ENCODE measurements around the gene DYRK1A.
A peak's percentile ranks its signal among the peaks of the same experiment; 100 is the strongest.
"Not testable (repeated sequence)": the region's sequence is repeated elsewhere in the genome, so short reads cannot be mapped to it uniquely, and the experiment has no call there.

The DYRK1A gene

DNA sequence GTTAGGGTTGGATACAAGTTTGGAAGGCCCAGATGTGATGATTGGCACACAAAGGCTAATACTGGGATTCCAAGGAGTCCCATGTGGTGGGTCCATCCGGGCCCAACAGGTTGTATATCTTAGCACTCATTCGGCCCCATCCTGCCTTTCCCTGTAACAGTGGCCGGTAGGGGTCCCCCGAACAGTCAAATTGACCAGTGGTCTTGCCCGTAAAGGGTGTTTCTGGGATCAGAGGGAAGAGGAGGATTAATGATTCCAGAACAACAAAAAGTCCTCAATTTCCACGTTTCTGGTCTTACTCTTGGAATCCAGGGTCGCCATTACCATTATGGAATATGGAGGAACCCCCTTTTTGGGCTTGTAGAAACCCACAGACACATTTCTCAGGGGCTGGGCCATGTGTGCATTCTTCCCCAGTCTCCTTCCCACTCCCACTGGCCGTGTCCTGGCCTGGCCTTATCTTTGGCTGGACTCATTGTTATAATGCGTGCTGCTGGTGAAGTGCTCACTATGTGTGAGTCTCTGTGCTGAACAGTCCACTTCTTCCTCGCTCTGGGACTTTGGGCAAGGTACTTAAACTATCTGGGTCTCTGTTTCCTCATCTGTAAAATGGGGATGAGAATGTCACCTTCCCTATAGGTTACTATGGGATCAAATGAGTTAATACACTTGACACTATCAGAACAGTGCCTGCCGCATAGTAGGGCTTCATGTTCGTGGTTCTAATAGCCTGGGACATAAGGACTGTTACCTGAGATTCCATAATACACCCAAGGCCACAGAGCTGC lies 161.8 kb downstream of the DYRK1A start:
- no peak for DNase-seq (ENCODE audit: low read depth)

DNA sequence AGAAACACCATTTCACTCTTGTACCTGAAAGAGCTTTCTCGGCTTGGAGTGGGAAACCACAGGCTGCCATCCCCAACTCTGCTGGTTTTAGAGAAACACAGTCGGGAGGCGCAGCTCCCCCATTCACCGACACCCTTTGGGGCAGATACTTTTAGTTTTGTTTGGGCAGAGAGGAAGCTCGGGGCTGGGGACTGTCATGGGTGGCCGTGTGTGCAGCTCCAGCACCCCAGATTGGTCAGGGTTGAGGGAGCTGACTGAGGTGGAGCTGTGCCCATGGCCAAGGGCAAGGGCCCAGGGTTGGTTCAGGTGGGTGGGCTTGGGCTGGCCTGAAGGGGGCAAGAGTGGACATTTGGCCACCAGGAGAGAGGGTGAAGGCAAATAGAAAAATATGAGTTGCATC lies 163.1 kb downstream of the DYRK1A start:
- DNase-seq (ENCODE audit: low read depth) = no peak

DNA sequence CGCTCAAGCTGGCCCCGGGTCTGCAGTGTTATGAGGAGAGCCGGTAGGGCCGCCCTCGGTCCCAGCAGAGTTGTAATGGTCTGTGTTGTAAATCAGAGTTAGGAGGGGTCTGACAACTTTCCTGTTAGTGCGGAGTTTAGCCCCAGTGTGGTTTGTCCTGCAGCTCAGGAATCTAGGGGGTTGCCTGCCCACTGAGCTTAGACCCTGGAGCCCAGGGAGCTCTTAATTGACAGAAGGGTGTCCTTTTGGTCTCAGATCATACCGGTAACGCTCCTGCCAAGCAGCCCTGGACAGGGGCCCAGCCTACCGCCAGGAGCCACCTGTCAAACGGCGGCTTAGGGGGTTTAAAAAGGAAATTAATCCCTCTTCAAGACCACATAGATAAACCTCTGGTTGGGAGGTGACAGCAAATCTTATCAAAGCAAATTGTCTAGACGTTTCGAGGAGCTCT lies 164.4 kb downstream of the DYRK1A start:
- no peak for DNase-seq (ENCODE audit: low read depth)

- DNase-seq (ENCODE audit: low read depth) = no peak
Observed at GRCh38 chr21:37531431-37531932, 164.9 kb downstream of the DYRK1A start.

DNA sequence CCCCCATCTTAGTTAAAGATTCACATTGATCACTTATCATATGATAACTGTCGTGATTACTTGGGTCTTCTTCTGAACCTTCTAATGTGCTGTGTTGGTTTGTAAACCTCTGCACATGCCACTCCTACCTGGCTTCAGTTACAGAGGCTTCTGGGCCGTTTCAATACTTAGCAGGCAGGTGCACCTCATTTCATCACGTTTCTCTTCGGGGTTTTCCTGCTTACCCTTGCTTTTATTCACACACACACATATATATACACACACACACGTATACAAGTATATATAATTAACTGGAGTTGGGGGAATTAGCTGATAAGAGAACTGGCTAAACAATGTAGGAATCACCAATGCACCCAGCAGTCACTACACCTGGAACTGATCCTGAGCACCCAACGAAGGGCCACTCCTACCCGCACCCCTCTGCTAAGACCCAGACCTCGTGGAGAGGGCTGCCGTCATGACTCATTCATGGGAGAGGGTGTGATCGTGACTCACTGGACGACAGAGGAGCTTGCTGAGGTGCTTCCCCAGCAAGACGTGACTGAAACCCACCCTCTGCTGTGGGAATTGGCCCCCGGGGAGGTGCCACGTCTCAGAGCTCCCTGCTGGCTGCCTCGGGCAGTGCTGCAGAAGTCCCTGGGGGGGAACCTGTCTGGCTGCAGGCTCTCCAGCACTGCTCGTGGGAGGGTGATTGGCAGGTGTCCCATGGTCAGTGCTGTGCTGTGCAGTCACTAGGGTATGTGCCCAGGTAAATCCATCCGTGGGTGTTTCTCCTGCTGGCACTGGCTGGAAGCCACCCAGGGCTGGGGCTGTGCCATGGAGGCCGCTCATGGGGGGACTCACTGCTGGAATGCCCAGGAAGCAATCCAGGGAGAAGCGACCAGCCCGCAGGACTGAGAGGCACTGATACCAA lies 166.6 kb downstream of the DYRK1A start:
- DNase-seq (ENCODE audit: low read depth) = peak; percentile 68

GRCh38 chr21:37534431-37534830 lies 167.9 kb downstream of the DYRK1A start:
- no peak for DNase-seq (ENCODE audit: low read depth)

GRCh38 chr21:37535130-37535529 lies 168.6 kb downstream of the DYRK1A start:
- DNase-seq (ENCODE audit: low read depth) = no peak

DNA sequence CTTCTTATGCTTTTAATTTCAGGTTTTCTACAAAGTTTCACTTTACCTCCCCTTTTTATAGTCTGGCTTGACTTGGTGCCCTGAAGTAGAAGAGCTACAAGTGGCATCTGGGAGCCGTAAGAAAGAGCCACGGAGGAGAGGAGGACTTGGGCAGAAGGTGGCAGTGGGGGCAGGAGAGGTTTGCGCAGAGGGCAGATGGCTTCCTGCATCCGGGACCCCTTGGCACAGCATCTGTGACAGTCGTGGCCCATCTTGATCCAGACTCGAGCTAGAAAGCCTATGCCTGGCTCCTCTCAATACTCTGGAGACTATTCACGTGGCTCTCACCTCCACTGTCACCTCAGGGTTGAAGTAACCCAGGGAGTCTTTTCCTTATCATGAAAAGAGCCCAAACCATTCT lies 169.1 kb downstream of the DYRK1A start:
- no peak for DNase-seq (ENCODE audit: low read depth)

- DNase-seq (ENCODE audit: low read depth) = no peak
Observed at GRCh38 chr21:37536616-37537278, 170.2 kb downstream of the DYRK1A start.

GRCh38 chr21:37537391-37537996 lies 170.9 kb downstream of the DYRK1A start:
- DNase-seq (ENCODE audit: low read depth) = no peak

DNA sequence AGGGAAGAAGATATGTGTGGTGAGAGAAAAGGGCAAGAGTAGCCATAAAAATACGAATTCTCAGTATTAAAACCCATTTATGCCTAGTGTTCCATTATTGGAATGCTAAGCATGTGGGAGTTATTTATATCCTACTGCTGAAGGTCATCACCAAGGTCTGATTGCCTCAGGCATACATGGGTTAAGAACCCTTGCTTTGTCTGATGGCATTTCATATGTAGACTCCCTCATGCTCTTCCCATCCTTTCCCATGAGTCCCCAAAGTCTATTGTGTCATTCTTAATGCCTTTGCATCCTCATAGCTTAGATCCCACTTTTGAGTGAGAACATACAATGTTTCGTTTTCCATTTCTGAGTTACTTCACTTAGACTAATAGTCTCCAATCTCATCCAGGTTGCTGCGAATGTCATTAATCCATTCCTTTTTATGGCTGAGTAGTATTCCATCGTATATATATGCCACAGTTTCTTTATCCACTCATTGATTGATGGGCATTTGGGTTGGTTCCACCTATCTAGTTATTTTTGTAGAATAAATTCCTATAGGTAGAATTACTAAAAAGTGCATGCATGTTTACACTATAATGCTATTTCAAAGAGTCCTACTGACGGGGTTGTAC lies 172.5 kb downstream of the DYRK1A start:
- no peak for DNase-seq (ENCODE audit: low read depth)

DNA sequence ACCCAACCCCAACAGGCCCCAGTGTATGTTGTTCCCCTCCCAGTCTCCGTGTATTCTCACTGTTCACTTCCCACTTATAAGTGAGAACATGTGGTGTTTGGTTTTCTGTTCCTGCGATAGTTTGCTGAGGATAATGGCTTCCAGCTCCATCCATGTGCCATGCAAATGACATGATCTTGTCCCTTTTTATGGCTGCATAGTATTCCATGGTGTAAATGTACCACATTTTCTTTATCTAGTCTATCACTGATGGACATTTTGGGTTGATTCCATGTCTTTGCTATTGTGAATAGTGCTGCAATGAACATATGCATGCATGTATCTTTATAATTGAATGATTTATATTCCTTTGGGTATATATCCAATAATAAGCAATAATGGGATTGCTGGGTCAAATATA lies 174.6 kb downstream of the DYRK1A start:
- DNase-seq (ENCODE audit: low read depth) = not testable (repeated sequence)

GRCh38 chr21:37542512-37542911 lies 175.9 kb downstream of the DYRK1A start:
- DNase-seq (ENCODE audit: low read depth) = no peak

- no peak for DNase-seq (ENCODE audit: low read depth)
Observed at GRCh38 chr21:37546299-37546908, 179.8 kb downstream of the DYRK1A start.

DNA sequence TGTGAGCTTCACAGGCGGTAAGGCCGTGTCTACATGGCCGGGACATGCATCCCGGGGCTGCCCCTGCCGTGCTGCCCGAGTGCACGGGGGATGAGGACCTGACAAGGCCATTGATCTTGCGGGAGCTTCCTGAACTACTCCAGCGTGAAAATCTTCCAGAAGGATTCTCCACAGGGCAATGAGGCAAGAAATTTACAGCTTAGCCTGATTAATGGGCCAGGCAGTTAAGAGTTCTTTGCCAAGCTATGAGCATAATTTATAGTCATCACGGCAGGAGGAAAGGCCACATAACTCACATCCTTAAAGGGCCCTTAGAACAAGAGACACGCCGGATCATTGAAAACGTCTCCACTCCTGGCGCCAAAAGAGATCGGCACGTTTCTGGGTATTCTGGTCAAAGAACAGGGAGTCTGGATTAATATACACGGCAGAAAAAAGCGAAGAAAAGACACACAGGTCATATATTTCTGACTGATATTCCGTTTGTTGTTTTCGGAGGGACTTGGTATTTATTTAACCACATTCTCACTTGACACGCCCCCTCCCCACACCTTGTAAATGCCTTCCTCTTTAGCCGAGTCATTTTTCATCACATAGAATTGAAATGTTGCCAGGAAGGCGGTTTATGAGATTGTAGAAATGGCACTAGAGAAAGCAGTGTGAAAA lies 180.5 kb downstream of the DYRK1A start:
- DNase-seq (ENCODE audit: low read depth) = no peak

- no peak for DNase-seq (ENCODE audit: low read depth)
Observed at GRCh38 chr21:37547615-37548200, 181.1 kb downstream of the DYRK1A start.

DNA sequence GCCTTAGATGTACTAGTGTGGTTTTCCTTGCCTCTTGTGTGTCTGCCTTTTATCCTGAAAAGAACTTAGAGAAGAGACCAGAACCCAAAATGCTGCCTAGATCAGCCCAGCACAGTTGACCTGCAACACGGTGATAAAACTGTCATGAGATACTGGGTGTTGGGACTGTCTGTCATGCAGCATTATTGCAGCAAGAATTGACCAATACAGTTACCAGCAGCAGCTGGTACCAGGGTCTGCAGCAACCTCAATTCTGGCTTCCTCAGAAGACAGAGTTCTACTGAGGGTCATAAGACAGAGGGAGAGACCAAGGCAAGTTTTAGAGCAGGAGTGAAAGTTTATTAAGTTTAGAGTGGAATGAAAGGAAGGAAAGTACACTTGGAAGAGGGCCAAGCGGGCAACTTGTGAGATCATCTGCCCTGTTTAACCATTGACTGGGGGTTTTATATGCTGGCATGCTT lies 182.0 kb downstream of the DYRK1A start:
- no peak for DNase-seq (ENCODE audit: low read depth)

DNA sequence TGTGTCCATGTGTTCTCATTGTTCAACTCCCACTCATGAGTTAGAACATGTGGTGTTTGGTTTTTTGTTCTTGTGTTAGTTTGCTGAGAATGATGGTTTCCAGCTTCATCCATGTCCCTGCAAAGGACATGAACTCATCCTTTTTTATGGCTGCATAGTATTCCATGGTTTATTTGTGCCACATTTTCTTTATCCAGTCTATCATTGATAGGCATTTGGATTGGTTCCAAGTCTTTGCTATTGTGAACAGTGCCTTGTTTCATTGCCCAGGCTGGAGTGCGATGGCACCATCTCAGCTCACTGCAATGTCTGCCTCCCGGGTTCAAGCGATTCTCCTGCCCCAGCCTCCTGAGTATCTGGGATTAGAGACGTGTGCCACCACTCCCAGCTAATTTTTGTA lies 183.2 kb downstream of the DYRK1A start:
- not testable (repeated sequence) for DNase-seq (ENCODE audit: low read depth)

DNA sequence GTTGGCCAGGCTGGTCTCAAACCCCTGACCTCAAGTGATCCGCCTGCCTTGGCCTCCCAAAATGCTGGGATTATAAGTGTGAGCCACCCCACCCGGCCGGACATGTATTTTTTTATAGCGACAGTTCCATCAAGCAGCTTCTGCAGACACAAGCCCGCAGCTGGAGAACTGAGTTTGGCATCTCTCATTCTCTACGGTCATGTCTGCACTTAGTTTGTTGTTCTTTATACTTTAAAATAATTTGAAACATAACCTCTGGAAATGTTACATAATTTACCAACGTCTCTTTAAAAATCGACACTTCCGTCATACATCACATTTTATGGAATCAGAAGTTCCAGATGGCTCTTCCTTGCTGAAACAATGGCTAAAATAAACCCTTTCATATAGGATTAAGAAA lies 183.6 kb downstream of the DYRK1A start:
- no peak for DNase-seq (ENCODE audit: low read depth)

Data from ELR (cell line).